GM19043 (cell line): Measurements from ENCODE around the gene ACKR1.
A peak's percentile ranks its signal among the peaks of the same experiment; 100 is the strongest.

Source experiments
- ATAC-seq: cut with Tn5 transposase; IDR thresholded peaks from one replicate; pipeline ENCODE4 v1.9.1; 2021; ENCODE audit warnings: low read depth; ENCODE audit not compliant: unreplicated experiment

The ACKR1 gene

DNA sequence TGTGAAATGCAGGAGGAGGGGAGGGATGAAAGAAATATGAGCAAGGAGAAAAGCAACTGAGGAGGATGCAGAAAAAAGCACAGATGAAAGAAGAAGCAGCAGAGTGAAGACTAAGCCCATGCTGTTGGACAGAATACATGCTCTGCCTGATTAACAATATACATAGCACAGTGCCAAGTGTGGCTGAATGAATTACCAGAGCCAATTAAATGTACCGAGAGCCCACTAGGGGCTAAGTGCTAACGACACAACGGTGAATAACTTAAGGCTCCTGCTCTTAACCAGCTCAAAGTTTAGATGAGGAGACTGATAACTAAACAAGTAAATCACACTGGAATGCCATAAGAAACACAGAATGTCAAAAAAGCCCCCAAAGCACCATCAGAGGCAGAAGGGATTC is 17.6 kb upstream of the ACKR1 start:
- ATAC-seq, result no peak

- no peak for ATAC-seq
Observed at GRCh38 chr1:159187647-159188374, 16.9 kb upstream of the ACKR1 start.

DNA sequence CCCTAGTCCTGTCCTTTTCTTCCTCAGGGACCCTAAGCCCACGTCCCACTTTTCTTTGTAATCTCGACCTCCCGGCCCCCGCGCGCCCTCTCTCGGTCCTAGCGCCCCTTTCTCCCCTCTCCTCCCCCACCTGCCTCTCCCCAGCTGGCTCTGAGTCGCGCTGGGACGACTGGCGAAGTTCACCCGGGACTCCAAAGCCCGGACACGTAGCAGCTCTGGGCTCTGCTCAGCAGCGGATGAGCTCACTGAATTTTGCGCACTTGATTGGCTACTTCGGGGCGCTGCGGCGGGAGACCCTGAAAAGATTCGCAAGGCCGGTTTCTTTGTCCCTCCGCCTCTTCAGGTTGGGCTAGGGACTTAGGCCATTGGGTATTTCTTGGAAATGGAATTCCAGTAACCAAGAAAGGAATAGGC is 16.3 kb upstream of the ACKR1 start:
- peak; percentile 70 for ATAC-seq

GRCh38 chr1:159190441-159190840 is 14.2 kb upstream of the ACKR1 start:
- ATAC-seq, result no peak

DNA sequence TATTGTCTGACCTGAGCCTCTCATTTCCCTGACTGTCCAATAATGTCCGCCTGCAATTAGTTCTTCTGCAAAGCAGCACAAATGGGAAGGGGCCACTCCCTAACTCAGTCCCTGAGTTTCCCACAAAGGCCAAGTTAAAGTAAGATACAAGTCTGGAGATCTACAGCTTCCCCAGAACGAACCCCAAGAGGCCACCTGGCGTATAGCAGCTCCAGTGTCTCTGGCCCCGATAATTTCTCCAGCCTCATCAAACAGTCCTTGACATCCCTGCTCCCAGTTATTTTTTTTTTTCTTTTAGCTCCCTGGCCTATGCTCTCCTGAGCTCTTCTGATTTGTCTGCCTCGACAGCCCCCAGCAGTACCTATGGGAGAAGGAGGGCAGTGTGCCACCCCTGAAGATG is 8.1 kb upstream of the ACKR1 start:
- no peak for ATAC-seq

DNA sequence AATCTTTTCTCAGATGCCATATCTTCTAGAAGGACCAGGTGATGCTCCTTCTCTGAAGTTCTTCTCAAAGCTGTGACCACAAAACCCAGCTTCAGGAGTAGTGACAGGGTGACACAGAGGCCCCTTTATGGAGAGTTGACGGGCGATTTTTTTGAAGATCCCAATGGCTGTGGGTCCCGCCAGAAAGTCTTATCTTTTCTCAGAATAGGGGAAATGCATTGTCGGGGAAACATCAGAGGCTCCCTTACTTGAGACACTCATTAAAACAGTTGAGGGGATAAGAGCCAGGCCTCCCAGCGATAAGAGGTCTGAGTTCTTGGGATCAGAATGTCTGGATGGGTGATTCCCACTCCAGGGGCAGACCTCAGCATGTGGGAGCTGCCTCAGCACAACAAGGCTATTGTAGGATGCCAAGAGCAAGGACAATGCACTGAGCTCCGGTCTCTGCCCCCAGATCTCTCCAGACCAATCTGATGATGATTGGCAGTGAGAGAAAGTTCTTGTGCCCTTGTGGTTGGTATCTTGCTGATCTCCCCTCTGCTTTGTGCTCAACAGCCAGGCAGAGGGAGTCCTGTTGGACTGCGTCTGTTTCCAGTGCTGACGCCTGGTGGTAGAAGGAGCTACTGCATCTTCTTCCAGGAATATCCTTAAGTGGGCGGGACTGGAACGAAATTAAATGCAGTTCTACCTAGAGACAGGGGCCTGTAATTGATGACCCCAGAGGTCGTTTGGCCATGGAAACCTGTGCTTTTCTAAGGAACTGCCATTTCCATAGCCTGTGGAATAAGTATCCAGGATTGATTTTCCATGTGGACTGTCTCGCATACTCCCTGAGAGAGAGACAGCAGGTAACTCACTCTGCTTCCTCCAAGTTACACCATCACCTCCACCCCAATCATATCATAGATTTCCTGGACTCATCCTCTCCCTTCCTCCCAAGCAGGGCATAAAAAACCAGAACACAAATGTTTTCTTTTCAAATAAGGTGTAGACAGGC is 6.8 kb upstream of the ACKR1 start:
- peak; percentile 82 for ATAC-seq

- no peak for ATAC-seq
Observed at GRCh38 chr1:159199901-159200300, 4.8 kb upstream of the ACKR1 start.

DNA sequence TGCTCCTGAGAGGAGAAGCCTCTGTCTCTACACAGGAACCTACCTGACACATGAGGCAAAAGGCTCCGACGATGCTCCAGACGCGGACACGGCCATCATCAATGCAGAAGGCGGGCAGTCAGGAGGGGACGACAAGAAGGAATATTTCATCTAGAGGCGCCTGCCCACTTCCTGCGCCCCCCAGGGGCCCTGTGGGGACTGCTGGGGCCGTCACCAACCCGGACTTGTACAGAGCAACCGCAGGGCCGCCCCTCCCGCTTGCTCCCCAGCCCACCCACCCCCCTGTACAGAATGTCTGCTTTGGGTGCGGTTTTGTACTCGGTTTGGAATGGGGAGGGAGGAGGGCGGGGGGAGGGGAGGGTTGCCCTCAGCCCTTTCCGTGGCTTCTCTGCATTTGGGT is 3.9 kb upstream of the ACKR1 start:
- no peak for ATAC-seq

DNA sequence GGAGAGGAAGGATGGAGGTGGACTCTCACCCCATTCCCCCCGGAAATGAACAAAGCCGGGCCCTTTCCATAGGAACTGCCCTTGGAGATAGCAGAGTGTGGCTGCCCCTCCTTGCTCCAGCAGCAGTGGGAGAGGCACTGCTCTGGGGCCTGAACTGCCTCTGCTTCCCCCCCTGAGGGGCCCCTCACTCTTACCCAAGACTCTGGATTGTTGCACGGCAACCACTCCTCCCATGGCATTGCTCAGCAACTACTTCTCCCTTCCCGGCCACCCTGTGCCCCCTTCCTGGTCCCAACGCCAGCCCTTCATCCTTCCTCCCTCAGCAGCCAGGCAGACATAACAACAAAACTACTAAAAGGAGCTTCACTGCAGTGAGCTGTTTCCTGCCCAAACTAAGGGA is 3.0 kb upstream of the ACKR1 start:
- ATAC-seq, result no peak

DNA sequence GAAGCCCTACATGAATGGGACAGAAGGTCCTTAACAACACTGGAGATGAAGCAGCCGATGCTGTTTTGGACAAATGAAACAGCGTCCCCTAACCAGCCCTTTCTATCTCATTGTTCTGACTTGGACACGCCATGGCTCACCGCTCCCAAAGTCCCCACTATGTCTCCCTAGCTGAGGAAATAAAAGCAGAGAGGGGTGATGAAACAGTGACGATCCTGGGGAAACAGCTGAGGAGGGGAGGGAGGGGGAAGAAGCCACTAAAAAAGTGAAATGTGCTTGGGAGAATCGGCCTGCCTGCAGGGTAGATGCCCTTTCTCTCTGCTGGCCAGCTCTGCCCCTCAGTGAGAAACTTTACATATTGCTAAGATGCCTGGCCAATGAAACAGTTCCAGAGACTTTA is 1.1 kb upstream of the ACKR1 start:
- no peak for ATAC-seq

DNA sequence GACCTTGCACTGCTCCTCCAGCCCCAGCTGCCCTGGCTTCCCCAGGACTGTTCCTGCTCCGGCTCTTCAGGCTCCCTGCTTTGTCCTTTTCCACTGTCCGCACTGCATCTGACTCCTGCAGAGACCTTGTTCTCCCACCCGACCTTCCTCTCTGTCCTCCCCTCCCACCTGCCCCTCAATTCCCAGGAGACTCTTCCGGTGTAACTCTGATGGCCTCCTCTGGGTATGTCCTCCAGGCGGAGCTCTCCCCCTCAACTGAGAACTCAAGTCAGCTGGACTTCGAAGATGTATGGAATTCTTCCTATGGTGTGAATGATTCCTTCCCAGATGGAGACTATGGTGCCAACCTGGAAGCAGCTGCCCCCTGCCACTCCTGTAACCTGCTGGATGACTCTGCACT is 550 bp downstream of the ACKR1 start:
- no peak for ATAC-seq

DNA sequence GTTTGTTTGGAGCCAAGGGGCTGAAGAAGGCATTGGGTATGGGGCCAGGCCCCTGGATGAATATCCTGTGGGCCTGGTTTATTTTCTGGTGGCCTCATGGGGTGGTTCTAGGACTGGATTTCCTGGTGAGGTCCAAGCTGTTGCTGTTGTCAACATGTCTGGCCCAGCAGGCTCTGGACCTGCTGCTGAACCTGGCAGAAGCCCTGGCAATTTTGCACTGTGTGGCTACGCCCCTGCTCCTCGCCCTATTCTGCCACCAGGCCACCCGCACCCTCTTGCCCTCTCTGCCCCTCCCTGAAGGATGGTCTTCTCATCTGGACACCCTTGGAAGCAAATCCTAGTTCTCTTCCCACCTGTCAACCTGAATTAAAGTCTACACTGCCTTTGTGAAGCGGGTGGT is 1.4 kb downstream of the ACKR1 start:
- ATAC-seq, result no peak

GRCh38 chr1:159207080-159207479 is 2.4 kb downstream of the ACKR1 start:
- no peak for ATAC-seq

- no peak for ATAC-seq
Observed at GRCh38 chr1:159207774-159208173, 3.1 kb downstream of the ACKR1 start.

GRCh38 chr1:159208175-159208825 is 3.6 kb downstream of the ACKR1 start:
- no peak for ATAC-seq

DNA sequence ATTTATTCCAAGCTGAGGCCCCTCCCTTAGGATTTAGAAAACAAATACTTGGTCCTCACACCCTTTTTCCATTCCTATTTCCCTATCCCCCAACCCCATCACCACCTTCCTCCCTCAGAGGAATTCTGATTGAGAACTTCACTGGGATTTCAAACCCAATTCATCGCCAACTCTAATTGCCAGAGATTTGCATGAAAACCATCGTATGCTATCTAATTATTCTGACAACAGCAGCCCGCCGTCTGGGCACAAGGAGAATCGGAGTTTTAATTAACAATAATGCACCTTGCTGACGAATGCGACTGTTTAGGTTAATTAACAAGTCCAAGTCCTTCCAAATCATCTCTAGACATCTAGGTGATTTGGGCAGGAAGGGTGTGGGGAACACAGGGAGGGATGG is 4.4 kb downstream of the ACKR1 start:
- ATAC-seq, result no peak

GRCh38 chr1:159211331-159212136 is 6.9 kb downstream of the ACKR1 start:
- ATAC-seq, result no peak

GRCh38 chr1:159212596-159212995 is 7.9 kb downstream of the ACKR1 start:
- ATAC-seq, result no peak

DNA sequence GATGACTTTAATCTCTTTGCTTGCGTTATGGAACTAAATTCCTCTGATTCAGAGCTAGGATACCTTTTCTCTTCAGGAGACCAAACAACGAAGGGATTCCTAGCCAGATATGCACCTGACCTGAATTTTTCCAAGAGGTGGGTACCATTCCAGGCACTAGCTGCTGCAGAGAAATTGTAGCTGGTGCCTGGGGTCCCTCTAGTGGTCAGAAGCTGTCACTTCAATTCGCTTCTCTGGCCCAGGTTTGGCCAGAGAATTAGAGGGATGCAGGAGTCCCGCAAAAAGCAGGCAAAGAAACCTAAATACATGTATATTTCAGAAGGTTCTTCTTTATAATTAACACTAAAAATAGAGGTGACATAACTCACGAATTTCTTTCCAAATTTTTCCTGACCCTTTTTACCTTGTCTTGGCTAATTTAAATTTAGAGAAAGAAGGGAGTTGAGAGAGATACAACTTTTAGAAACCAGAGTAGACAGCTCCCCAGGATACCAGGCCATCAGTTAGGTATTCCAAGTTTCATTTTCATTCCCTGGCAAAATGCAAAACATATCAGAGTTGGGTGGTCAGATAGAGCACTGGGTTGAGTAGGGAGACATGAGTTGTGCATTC is 9.6 kb downstream of the ACKR1 start:
- ATAC-seq, result peak; percentile 55
